IMR-90 (cell line): Measurements from ENCODE around the gene GPRC5B. TPM values are rescaled to one million over a fixed set of nuclear protein-coding genes. Genes with fewer than 3 reads are reported as not detected.
A peak's percentile ranks its signal among the peaks of the same experiment; 100 is the strongest.

Experiments used
- ATAC-seq: fragments of 200-7000 bp; cut with Tn5 transposase; 2 replicates; pipeline ENCODE4 v1.9.1; 2020; ENCODE audit warnings: low read depth, mild to moderate bottlenecking, moderate library complexity
- BruUV-seq: library from RNA; stranded (reverse); fragments of 400-500 nt; replicated peaks from 2 replicates; lab custom pipeline; 2021; lab: Mats Ljungman, UMichigan
- CTCF ChIA-PET: fragments of 300-600 bp; formaldehyde crosslinking; extraction: SDS; loops from one replicate; lab custom pipeline; 2021; ENCODE audit warnings: antibody characterized with exemption; lab: Yijun Ruan, JAX
- POLR2A ChIA-PET: fragments of 300-600 bp; sonication (Branson Sonifier 250); formaldehyde crosslinking; loops from one replicate; lab custom pipeline; 2022; ENCODE audit warnings: antibody characterized with exemption; ENCODE audit not compliant: unreplicated experiment; lab: Charles Lee
- DNase-seq: peaks from one replicate; pipeline ENCODE4 v3.0.0; 2013
- H2AFZ ChIP-seq: replicated peaks from 2 replicates; pipeline ENCODE3; 2013; ENCODE audit warnings: low read length, mild to moderate bottlenecking; ENCODE audit not compliant: poor library complexity
- H2AK5ac ChIP-seq: 2 replicates; pipeline ENCODE4 v1.6.1; 2013; ENCODE audit warnings: low read depth, low read length, inconsistent platforms
- H2AK9ac ChIP-seq: replicated peaks from 2 replicates; pipeline ENCODE3; 2013; ENCODE audit warnings: mild to moderate bottlenecking, low read depth, low read length, moderate library complexity; ENCODE audit not compliant: poor library complexity
- H2BK120ac ChIP-seq: 2 replicates; pipeline ENCODE4 v1.6.1; 2013; ENCODE audit warnings: low read depth, low read length, inconsistent platforms
- H2BK15ac ChIP-seq: 3 replicates; pipeline ENCODE4 v1.6.1; 2013; ENCODE audit warnings: low read depth, low read length, inconsistent platforms
- H2BK20ac ChIP-seq: 2 replicates; pipeline ENCODE4 v1.6.1; 2013; ENCODE audit warnings: low read depth, mild to moderate bottlenecking, inconsistent platforms, low read length, moderate library complexity
- H2BK5ac ChIP-seq: 2 replicates; pipeline ENCODE4 v1.6.1; 2013; ENCODE audit warnings: mild to moderate bottlenecking, low read depth, low read length, inconsistent platforms; ENCODE audit not compliant: poor library complexity, severe bottlenecking
- H3K14ac ChIP-seq: replicated peaks from 2 replicates; pipeline ENCODE4 v1.6.1; 2013; ENCODE audit warnings: low read depth, low read length, inconsistent platforms
- H3K18ac ChIP-seq: 2 replicates; pipeline ENCODE4 v1.6.1; 2013; ENCODE audit warnings: low read depth, low read length, control low read depth
- H3K23ac ChIP-seq: 2 replicates; pipeline ENCODE4 v1.6.1; 2013; ENCODE audit warnings: low read depth, low read length, inconsistent platforms
- H3K27ac ChIP-seq: 2 replicates; pipeline ENCODE4 v1.5.1; 2013; ENCODE audit warnings: mild to moderate bottlenecking, control low read depth, low read length; ENCODE audit not compliant: insufficient read depth
- H3K27me3 ChIP-seq: 2 replicates; pipeline ENCODE4 v1.6.1; 2013; ENCODE audit warnings: low read length; ENCODE audit not compliant: control insufficient read depth, insufficient read depth
- H3K36me3 ChIP-seq: 2 replicates; pipeline ENCODE4 v1.6.1; 2013; ENCODE audit warnings: low read length, mixed read lengths; ENCODE audit not compliant: control insufficient read depth, insufficient read depth
- H3K4ac ChIP-seq: 2 replicates; pipeline ENCODE4 v1.6.1; 2013; ENCODE audit warnings: low read depth, low read length, inconsistent platforms
- H3K4me1 ChIP-seq: 2 replicates; pipeline ENCODE4 v1.6.1; 2013; ENCODE audit warnings: low read length, mixed read lengths; ENCODE audit not compliant: control insufficient read depth, insufficient read depth
- H3K4me2 ChIP-seq: 2 replicates; pipeline ENCODE4 v1.6.1; 2013; ENCODE audit warnings: low read depth, mild to moderate bottlenecking, control low read depth, low read length, moderate library complexity
- H3K4me3 ChIP-seq: 2 replicates; pipeline ENCODE4 v1.5.1; 2013; ENCODE audit warnings: low read depth, mild to moderate bottlenecking, control low read depth, low read length, moderate library complexity; ENCODE audit not compliant: insufficient read depth
- H3K56ac ChIP-seq: 2 replicates; pipeline ENCODE4 v1.6.1; 2013; ENCODE audit warnings: low read length, inconsistent platforms; ENCODE audit not compliant: insufficient read depth; ENCODE audit errors: extremely low read depth
- H3K79me1 ChIP-seq, 2 experiments: 2 replicates each; pipeline ENCODE4 v1.6.1; 2013; ENCODE audit warnings: low read length in 2 of 2, inconsistent platforms in 1 of 2, low read depth in 1 of 2
- H3K9ac ChIP-seq: 2 replicates; pipeline ENCODE4 v1.6.1; 2013; ENCODE audit warnings: low read depth, low read length, control low read depth
- H3K9me1 ChIP-seq: 2 replicates; pipeline ENCODE4 v1.6.1; 2013; ENCODE audit warnings: low read length, inconsistent platforms; ENCODE audit not compliant: insufficient read depth
- H3K9me3 ChIP-seq: 2 replicates; pipeline ENCODE4 v1.6.1; 2013; ENCODE audit warnings: low read length; ENCODE audit not compliant: control insufficient read depth, insufficient read depth
- H4K20me1 ChIP-seq: 2 replicates; pipeline ENCODE4 v1.6.1; 2013; ENCODE audit warnings: low read length, inconsistent platforms; ENCODE audit not compliant: insufficient read depth
- H4K5ac ChIP-seq: 2 replicates; pipeline ENCODE4 v1.6.1; 2013; ENCODE audit warnings: mild to moderate bottlenecking, low read depth, low read length, control low read depth
- H4K8ac ChIP-seq, 2 experiments: 2 replicates each; pipeline ENCODE4 v1.6.1; 2013; ENCODE audit warnings: low read depth in 2 of 2, low read length in 2 of 2, control low read depth in 1 of 2, inconsistent platforms in 1 of 2
- H4K91ac ChIP-seq: 2 replicates; pipeline ENCODE4 v1.6.1; 2013; ENCODE audit warnings: low read depth, low read length, inconsistent platforms; ENCODE audit not compliant: insufficient read depth
- CHD1 ChIP-seq: IDR thresholded peaks from 2 replicates; pipeline ENCODE4 v1.6.1; 2012; ENCODE audit warnings: low read depth, low read length, improper control_type of control experiment
- ELK1 ChIP-seq: fragments of 150-350 bp; IDR thresholded peaks from 2 replicates; pipeline ENCODE4 v1.6.1; 2016; ENCODE audit warnings: low read depth, mild to moderate bottlenecking, low read length, moderate library complexity, borderline replicate concordance
- MXI1 ChIP-seq: IDR thresholded peaks from 2 replicates; pipeline ENCODE4 v1.6.1; 2012; ENCODE audit warnings: low read depth, mild to moderate bottlenecking, low read length, moderate library complexity, borderline replicate concordance
- NFE2L2 ChIP-seq: fragments of 150-350 bp; IDR thresholded peaks from 2 replicates; pipeline ENCODE4 v1.6.1; 2016; ENCODE audit warnings: low read depth, mild to moderate bottlenecking, low read length
- RCOR1 ChIP-seq: IDR thresholded peaks from 2 replicates; pipeline ENCODE4 v1.6.1; 2012; ENCODE audit warnings: mild to moderate bottlenecking, low read length, improper control_type of control experiment; ENCODE audit not compliant: insufficient replicate concordance
- RFX5 ChIP-seq: IDR thresholded peaks from 2 replicates; pipeline ENCODE4 v1.8.0; 2012; ENCODE audit warnings: low read depth, mild to moderate bottlenecking, low read length, moderate library complexity
- SMC3 ChIP-seq: fragments of 150-350 bp; IDR thresholded peaks from 2 replicates; pipeline ENCODE4 v1.6.1; 2016; ENCODE audit warnings: low read depth, mild to moderate bottlenecking, antibody characterized with exemption, low read length, moderate library complexity
- USF2 ChIP-seq: fragments of 150-350 bp; IDR thresholded peaks from 2 replicates; pipeline ENCODE4 v1.6.1; 2017; ENCODE audit warnings: mild to moderate bottlenecking, antibody characterized with exemption, low read length, low read depth
- WGBS, 2 experiments: methylation state at CpG; one replicate each; pipeline versions ENCODE4 v1.1.5 to v1.1.7; 2013; ENCODE audit warnings: missing lambda C conversion rate in 2 of 2; ENCODE audit not compliant: insufficient read length in 1 of 2; ENCODE audit errors: extremely low coverage in 2 of 2; 5-methylcytosine and 5-hydroxymethylcytosine counted together
- dilution Hi-C: fragments of 300-500 bp; cut with HindIII; formaldehyde crosslinking; loops from one replicate; pipeline ENCODE4 v1.14.3; 2018; ENCODE audit warnings: low sequenced_read_pairs; ENCODE audit not compliant: unreplicated experiment
- in situ Hi-C: fragments of 300-500 bp; cut with MboI; formaldehyde crosslinking; loops from 3 replicates; pipeline ENCODE4 v1.14.3; 2019; ENCODE audit warnings: low sequenced_read_pairs, inconsistent platforms, mixed read lengths
- intact Hi-C: fragments of 100-400 bp; cut with micrococcal nuclease; formaldehyde crosslinking; loops from 2 replicates; pipeline ENCODE4 v1.10.0; 2022
- polyA plus RNA-seq, 3 experiments: library from polyadenylated mRNA; depleted of rRNA; stranded (reverse); fragments of >200 nt; gene quantifications; 2 replicates each; pipeline ENCODE4 v1.2.3, GENCODE V29; 2012; ENCODE audit warnings: low replicate concordance in 1 of 3
- total RNA-seq: library from RNA; depleted of rRNA; stranded (reverse); fragments of >200 nt; gene quantifications from 2 replicates; pipeline ENCODE4 v1.2.3, GENCODE V29; 2012

The GPRC5B gene
- total and polyA plus RNA-seq, 2 of the 4 experiments (the other 2 are of a cell fraction) = 2.5 to 8.5 TPM

- TF ChIP-seq NFE2L2 (no peak), CHD1 (no peak)
These were observed 1.2 kb downstream of the GPRC5B start (continued) for GRCh38 chr16:19883296-19883965.

- dilution Hi-C loops = loop anchor here (25.0 kb wide), 1 partner anchor 270 kb away; no protein-coding TSS in a partner anchor
- CTCF ChIA-PET = no interaction called here
- Histone ChIP-seq H4K5ac (no peak overlapping the region), H3K9me3 (no peaks in the 10 kb centered on the region), H3K27ac (no peak overlapping the region), H2AFZ (peak overlapping the region; percentile 72), H4K20me1 (peaks cover 4% of the 10 kb centered on the region; the same call in 1 of the 2 replicates), H2BK5ac (no peak overlapping the region), H2BK120ac (no peak overlapping the region), H3K36me3 (no peaks in the 10 kb centered on the region), H3K27me3 (peaks cover 11% of the 10 kb centered on the region), H3K9me1 (no peaks in the 10 kb centered on the region), H3K4me2 (peak overlapping the region; percentile 12), H3K4ac (peak overlapping the region; percentile 13; the same call in 1 of the 2 replicates), H4K8ac (peak overlapping the region; percentile 54 to 64; a peak in 1 of 4 replicates), H4K91ac (peak overlapping the region; percentile 48), H2AK9ac (peak overlapping the region; percentile 51), H3K56ac (no peak overlapping the region), H3K14ac (peak overlapping the region; percentile 28; the same call in 1 of the 2 replicates), H3K18ac (no peak overlapping the region), H2BK15ac (no peak overlapping the region), H3K23ac (peak overlapping the region; percentile 32; the same call in 1 of the 2 replicates), H3K4me3 (no peak overlapping the region), H3K9ac (no peak overlapping the region), H3K79me1 (peaks cover 0 to 8% of the 10 kb centered on the region in 2 experiments; a peak in 1 of 4 replicates), H3K4me1 (peaks cover 5% of the 10 kb centered on the region; the same call in 1 of the 2 replicates), H2BK20ac (no peak overlapping the region), H2AK5ac (peak overlapping the region; percentile 17; the same call in 1 of the 2 replicates)
- BruUV-seq = no TSS peak
- ATAC-seq (no peak), DNase-seq (no peak)
- WGBS, 2 experiments = no CpG with 5 or more reads among the region's 3 CpGs
- in situ Hi-C loops = loop anchor here (25.0 kb wide), 1 partner anchor 770 kb away; the partner anchor contains the start of gene ITPRIPL2
- intact Hi-C loops = no loop called here
- TF ChIP-seq USF2 (no peak), SMC3 (no peak), NFE2L2 (no peak), ELK1 (no peak), RFX5 (no peak), RCOR1 (no peak), MXI1 (no peak)
- POLR2A ChIA-PET = no interaction called here
These were observed 2.0 kb downstream of the GPRC5B start for GRCh38 chr16:19882646-19883045.
